GM21723 (cell line): ENCODE data around the gene NR2F1.

Experiments used
- ATAC-seq: cut with Tn5 transposase; IDR thresholded peaks from one replicate; pipeline ENCODE4 v1.9.1; 2021; ENCODE audit warnings: mild to moderate bottlenecking, moderate library complexity; ENCODE audit not compliant: unreplicated experiment

The NR2F1 gene

DNA sequence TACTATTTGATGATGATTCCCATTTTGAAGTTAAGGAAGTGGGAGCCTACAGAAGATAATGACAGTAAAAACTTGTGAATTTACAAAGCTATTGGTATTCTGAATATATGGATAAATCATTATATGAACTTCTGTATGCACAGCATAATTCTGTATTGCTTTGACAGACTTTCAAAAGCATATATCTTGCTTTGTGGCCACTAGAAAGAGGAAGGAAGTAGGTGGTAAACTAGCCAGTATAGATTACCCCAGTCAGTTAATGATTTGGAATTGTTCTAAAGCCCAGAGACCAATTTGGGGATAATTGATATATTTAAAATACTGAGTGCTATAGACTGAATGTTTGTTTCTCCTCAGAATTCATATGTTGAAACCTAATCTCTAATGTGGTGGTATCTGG, 53.0 kb downstream of the NR2F1 start:
- no peak for ATAC-seq

DNA sequence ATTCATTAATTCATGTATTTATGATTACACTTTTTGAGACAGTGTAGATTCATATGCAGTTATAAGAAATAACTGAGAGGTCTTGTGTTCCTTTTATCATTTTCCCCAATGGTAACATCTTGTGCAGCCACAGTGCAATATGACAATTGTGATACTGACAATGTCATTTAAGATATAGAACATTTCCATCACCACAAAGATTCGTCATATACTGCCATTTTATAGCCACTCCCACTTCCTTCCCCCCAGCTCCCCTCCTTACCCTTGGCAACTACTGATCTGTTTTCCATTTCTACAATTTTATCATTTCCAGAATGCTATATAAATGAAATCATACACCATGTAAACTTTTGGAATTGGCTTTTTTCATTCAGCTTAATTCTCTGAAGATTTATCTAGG, 53.8 kb downstream of the NR2F1 start:
- ATAC-seq, result no peak

DNA sequence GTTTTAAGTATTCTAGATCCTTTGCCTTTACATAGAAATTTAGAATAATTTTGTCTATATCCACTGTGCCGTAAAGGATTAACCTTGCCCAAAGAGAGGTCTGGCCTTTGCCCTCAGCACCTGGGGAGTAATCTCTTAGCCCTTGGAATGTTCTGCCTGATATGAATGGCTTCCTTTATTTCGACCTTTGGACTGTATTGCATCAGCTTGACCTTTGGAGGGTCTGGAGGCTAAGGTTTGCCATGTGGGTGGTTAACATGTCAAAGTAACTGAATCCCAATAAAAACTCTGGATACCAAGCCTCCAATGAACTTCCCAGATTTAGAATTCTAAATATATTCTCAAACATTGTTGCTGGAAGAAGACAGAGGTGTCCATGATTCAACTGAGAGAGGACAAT, 54.7 kb downstream of the NR2F1 start:
- ATAC-seq, result no peak

DNA sequence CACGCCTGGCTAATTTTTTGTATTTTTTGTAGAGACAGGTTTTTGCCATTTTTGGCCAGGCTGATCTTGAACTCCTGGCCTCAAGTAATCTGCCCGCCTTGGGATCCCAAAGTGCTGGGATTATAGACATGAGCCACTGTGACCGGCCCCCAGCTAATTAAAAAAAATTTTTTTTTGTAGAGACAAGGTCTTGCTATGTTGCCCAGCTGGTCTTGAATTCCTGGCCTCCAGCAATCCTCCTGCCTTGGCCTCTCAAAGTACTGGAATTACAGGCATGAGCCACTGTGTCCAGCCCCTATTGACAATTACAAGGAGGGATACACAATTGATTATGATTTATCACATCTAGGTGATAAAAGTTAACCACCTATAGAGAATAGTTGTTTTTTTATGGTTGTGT, 59.5 kb downstream of the NR2F1 start:
- no peak for ATAC-seq
